ENCODE measurements around the gene FRAS1.
A peak's percentile ranks its signal among the peaks of the same experiment; 100 is the strongest.
"Not testable (repeated sequence)": the region's sequence is repeated elsewhere in the genome, so short reads cannot be mapped to it uniquely, and the experiment has no call there.

FRAS1 gene

DNA sequence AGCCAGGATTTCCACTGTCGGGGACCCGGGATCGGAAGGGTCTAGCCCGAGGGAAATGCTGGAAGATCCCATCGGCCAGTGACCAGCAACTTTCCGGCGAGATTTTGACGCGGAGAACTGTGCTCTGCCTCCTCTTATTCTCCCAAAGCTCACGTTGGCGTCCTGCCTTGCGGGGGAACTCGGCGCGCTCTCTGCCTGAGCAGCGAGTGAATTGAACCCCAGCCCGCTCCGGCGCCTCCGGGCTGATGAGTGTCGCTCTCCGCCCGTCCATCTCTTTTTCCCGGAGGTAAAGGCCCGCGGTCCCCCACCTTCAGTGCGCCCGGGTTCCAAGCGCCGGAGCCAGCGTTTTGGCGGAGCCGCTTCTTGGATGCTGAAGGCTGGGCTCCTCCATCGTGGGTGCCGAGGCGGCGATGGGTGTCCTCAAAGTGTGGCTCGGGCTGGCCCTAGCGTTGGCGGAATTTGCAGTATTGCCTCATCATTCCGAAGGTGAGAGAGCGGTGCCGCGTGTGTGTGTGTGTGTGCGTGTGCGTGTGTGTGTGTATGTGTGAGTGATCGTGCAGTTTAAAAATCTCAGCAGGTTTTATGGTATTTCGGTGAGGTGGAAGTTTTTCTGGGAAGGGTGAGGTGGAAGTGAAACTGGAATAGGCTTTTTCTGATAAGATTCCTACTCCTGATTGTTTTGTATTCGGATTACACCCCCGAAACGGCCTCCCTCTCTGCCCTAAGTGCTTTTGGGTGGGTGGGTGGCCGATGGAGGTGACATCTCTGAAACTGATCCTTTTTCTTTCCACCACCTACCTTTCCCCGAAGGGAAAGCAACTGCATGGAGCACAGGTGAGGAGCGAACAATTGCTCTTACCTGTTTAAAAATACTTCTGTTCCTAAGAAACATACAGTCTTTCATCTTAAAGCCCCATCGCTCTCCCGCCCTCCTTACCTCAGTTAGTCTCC is 752 bp downstream of the FRAS1 start:
- DNase-seq (ENCODE audit: low spot score): no peak

DNA sequence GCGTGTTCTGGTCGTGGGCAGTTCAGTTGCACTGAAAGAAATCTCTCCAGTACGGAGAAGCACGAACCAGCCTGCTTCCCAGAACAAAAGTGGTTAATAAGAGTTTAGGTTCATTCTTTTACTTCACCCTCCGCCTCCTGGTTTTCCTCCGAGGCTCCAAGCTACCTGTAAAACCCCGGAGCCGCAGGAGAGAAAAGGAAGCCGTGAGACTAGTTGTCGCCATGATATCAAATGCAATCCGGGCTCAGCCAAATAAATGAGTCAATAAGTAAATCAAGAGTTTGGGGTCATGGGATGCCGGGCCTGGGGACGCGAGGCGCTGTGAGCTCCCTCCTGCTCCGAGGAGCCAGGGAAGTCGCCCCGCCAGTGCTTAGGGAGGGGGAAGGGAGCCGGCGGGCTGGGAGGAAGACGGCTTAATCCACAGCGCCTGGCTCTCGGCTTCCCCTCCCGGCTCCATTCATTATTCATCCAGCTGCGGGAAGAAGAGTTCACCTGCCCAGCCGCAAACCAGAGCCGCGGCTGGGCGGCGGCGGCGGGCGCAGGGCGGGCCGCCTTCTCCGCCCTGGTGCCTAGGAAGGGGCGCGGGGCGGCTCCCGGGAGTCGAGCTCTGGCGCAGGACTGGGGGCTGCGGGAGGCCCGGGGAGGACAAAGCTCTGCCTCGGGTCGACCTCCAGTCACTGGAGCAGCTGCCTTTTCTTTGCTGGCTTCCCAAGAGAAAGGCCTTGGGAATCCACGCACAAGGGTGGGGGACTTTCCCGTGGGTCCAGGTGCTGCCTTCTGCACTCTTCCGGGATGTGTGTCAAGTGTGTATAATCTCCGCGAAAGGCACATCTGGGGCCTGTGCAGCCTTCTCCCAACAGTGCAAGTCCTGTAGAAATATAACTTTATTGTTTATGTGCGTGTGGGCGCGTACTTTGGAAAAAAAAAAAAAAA is 1.7 kb downstream of the FRAS1 start:
- DNase-seq (ENCODE audit: low spot score): no peak

DNA sequence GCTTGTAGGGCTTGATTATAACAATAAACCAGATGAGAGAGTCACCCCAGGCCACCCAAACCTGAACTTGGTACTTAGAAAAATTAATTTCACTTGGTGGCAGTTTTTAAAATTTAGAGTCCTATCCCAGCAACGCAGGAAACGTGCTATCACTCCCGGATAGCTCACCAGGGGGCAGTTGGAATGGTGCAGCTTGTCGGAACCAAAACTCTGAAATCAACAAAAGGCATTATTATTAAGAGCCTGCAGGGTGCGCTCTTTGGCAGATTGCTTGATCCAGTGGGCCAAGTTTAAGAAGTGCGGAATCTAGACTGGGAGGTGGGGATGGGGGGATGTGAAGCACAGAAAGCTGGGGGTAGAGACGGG is 2.4 kb downstream of the FRAS1 start:
- peak; percentile 25 for DNase-seq (ENCODE audit: low spot score)

DNA sequence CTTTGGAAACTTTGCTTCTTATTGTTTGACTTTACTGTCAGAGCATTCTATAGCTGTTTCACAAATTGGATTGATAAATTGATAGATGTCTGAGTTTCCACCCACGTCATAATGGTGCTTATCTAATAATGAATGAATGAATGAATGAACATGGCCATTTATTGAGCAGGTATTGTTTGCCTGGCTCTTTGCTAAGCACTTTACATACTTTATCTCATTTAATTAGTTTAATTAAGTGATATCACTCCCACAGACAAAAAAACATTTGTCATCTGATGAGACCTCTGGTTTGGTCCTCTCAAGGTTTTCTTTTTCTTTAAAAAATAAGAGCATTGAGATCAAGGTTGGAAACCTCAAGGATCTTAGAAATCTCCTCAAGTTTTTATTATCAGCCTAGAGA is 2.8 kb downstream of the FRAS1 start:
- no peak for DNase-seq (ENCODE audit: low spot score)

DNA sequence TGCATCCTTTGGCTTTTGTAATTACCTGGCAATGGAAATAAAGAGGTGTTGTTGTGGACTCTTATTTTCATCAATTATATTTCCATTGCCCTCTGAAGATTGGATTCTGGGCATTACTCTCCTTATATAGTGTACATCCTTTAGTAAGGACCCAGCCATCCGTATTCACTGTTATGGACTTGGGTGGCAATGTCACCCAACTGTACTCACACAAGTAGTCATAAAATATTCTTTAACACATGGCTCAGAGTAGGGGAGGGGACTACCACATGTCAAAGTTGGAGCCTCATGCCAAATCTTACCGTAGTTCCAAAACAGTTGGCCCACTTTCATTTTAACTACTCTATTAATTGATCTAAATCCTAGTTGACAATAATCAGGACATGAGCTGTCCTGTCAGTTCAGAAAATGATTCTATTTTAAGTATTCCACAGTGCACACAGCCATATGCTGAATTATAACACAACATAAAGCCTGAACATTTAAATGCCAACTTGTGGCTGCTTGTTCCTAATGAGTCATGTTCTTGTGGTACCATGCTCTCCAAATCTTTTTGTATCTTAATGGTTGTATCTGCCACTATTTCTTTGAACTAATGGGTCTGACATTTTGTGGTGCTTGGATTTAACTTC is 4.9 kb downstream of the FRAS1 start:
- no peak for DNase-seq (ENCODE audit: low spot score)

DNA sequence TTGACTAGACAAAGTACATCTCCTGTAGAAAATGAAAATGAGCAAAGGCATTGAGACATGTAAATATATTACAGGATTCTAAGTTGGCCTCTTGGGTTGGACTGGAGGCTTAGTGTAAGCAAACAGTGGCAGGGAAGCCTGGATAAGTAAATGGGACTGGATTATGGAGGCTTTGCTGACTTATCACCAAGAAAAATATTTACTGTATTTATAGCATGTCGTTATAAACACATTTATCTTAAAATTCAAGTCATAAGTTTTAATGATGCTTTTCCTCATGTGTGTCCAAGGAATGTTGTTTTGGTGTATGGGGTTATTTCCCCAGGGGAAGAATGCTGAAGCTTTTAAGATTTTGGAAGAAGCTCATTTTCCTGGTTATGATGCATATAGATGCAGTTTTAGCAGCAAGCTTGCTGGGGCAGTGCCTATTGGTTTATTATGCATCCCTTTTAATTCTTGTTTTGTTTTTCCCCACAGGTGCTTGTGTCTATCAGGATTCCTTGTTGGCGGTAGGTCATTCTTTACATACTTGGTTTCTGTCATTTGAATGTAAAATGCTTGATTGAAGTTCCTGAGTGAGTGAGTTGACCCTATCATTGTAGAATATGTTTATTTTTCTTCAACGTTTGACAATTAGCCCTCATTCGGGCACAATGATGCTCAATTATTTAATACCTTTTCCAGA is 8.5 kb downstream of the FRAS1 start:
- no peak for DNase-seq (ENCODE audit: low spot score)

DNA sequence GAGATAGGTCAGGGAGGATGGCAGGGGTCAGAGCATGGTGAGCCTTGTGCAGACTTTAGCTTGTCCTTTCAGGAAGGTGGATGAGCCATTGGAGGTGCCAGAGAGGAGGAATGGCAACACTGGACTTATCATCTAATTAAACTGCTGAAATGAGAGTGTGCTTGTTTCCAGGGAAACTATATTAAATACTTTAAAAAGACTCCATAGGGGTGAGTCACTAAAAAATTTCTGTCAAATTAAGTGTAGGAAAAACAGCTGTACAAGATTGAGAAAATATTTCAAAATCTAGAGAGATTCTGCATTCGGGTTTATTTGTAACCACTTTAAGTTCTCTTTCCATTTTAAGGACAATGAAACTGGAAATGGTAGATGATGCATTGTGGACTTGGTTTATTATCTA is 11.4 kb downstream of the FRAS1 start:
- DNase-seq (ENCODE audit: low spot score): no peak

DNA sequence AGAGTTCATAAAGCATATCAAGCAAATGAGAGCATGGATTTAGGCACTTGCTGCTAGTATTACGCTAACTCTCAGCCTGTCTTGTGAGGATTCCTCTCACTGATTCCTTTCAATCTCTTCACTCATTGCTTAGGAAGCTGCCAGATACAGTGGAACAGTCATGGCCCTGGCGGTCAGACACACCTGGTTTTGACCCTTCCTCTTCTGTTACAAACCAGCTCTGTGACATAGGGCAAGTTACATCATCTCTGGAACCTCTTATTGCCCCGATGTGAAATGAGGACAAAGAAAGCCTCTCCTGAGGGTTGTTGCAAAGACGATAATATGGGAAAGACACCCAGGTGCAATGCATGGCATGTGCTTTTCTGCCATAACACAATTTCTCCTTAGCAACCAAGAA is 12.2 kb downstream of the FRAS1 start:
- no peak for DNase-seq (ENCODE audit: low spot score)

DNA sequence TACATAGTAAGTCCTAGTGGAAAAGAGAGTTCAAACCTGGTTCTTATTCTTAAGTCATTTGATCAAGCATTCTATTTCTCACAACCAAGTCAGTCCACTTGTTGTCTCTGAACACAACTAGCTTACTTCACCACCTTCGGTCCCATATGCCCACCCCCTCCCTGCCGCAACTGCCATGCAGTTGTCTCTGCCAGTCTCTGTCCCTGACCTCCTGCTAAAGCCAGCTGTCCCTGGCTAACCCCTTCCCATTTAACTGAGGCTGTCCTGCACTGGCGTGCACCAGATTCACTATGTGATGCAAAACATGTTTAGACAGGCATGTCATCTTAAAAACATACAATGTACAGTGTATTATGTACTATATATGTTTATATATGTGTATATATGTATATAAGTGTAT is 12.7 kb downstream of the FRAS1 start:
- DNase-seq (ENCODE audit: low spot score): no peak

DNA sequence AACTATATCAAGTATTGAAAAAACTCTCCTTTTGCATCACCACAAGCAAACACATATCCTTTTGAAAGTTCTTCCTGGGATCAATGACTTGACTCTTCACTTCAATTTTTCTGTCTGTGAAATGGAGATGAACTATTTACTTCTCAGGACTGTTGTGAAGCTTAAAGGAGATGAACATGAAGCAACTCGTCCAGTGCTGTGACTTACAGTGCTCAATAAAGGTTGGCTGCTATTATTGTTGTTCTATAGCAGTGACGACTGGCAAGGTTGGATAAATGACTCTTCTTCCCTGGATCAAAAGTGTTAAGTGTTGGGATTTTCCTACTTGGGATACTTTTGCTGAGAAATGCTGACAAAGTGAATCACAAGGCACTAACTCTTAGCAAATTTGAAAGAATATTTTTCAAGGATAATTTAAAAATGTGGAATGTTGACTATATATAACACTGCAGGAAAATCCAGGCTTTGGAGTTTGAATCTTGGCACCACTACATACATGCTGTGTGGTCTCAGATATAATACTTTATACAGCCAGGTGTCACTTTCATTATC is 13.7 kb downstream of the FRAS1 start:
- DNase-seq (ENCODE audit: low spot score): no peak

DNA sequence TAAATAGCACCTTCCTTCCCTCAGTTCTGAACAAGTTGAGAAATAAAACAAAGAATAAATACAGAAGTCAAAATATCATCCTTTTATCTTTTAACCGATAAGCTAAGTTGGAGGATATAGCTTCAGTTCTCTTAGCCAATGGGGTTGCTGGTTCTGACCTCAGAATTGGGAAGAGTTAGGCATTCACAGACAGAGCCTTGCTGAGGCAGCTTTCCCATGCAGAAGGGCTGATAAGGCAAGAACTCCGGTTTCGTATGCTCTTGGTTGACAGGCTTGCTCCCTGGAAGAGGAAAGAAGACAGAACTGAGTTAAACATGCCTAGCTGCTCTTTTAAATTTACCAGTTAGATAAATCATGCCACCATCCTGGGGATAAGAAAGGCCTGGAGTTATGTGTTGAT is 17.6 kb downstream of the FRAS1 start:
- DNase-seq (ENCODE audit: low spot score): no peak

DNA sequence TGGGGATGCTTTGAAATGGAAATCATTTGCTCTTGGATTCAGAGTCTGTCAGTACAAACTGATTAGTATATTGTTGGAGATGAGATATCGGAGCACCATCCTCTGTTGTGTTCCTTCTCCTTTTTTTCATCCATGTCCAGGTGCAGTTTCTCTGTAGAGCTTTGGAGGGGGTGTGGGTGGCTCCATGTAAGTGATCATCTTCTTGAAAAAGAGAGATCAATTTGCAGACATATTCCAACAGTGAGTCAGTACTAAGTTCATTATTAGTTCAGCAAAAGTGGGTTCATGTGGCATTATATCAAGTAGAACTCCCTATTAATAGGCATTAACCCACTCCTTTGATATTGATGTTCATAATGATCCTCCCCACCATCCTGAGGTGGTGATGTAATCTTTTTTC is 18.9 kb downstream of the FRAS1 start:
- no peak for DNase-seq (ENCODE audit: low spot score)

DNA sequence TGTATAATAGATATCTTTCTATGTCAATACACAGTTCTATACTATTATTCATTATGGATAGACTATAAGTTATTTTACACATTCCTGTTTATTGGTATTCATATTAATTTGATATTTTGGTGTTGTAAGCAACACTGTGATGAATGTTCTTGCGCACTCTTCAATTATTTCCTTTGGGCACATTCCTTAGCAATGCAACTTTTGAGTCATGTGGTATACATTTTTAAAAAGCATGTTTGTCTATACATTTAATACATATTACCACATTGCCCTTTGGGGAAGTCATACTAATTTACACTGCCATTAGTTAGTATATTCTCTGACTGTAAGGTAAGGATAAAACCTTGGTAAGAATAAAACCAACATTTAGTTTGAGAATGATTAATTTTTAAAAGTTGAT is 21.0 kb downstream of the FRAS1 start:
- no peak for DNase-seq (ENCODE audit: low spot score)

DNA sequence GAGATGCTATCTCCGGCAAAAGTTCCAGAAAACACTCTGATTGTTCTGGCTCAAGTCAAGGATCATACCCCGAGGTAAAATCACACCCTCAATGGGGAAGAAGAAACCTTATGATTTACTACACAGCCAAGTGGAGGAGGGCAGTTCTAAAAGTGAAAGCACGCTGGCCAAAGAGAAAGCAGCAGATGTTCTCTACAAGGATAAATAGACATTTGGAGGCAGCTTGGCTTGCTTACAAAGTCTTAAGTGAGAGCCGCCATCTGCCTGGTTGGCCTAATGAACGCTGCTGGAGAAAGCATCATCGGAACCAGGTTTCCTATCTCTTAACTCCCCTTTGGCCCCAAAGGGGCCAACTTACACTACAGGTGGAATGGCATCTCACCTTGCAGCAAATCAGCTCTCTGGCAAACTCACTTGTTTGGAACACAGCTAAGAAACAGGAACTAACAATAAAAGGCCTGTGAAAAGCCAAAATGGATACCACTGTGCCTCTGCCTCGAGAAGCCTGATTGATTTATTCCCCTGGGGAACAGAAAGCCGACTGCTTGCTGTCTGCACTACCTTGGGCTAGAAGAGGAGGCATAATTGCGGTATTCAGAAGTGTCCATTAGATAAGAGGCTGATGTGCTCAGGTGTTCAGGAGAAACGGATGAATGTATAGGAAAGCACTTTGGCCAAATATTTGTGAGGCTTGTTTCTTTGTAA is 22.8 kb downstream of the FRAS1 start:
- DNase-seq (ENCODE audit: low spot score): no peak

DNA sequence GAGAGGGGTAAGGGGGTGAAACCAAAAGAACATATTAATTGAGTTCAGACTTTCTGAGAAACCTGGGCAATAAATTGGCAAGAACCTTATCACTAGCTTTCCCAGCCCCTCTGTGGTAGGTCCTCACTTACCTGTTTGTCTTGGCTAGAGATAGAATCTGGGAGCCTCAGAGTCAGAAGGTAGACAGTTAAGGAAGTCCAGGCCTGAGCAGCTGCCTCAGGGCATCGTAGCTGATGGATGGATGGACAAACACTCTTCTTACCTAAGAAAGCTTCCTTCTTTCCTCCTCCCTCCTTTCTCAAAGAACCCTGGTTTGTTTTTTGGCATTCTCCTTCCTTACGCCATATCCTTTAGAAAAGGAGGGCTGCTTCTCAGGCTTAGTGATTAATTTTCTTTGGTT is 24.4 kb downstream of the FRAS1 start:
- DNase-seq (ENCODE audit: low spot score): no peak

DNA sequence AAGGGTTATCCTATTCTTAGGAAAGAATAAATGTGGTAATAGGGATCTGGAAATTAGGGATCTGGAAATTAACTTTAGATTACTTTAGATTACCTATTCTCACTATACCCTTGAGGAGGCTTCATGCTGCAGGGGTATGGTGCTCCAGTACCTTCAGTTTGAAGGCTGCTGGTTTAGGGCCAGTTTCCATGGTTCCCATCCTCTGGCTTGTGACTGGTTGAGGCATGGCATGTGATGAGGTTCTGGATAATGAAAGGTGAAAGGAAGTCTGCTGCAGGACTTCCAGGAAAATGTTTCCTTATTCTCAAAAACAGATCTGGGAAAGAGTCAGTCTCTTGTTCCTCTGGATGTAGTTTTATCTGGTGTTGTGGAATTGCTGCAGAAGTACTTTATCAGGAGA is 25.9 kb downstream of the FRAS1 start:
- DNase-seq (ENCODE audit: low spot score): no peak

DNA sequence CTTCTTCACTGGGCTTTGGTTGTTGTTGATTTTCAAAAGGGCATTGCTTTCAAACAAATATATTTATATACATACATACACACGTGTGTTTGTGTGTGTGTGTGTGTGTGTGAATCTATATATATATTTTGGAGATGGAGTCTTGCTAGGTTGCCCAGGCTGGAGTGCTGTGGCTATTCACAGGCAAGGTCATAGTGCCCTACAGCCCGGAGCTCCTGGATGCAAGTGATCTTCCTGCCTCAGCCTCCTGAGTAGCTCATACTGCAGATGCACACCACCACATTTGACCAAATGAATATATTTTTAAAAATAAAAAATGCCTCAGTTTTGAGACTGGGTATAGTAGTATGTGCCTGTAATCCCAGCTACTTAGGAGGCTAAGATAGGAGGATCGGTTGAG is 34.4 kb downstream of the FRAS1 start:
- DNase-seq (ENCODE audit: low spot score): no peak

DNA sequence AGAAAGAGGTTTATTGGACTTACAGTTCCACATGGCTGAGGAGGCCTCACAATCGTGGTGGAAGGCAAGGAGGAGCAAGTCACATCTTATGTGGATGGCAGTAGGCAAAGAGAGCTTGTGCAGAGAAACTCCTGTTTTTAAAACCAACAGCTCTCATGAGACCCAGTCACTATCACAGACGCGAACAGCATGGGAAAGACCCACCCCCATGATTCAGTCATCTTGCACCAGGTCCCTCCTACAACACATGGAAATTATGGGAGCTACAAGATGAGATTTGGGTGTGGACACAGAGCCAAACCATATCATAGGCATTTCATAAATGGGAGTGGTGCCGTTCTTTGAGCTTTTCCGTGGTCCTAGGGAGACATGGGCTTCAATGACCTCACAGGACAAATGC is 35.2 kb downstream of the FRAS1 start:
- DNase-seq (ENCODE audit: low spot score): not testable (repeated sequence)

DNA sequence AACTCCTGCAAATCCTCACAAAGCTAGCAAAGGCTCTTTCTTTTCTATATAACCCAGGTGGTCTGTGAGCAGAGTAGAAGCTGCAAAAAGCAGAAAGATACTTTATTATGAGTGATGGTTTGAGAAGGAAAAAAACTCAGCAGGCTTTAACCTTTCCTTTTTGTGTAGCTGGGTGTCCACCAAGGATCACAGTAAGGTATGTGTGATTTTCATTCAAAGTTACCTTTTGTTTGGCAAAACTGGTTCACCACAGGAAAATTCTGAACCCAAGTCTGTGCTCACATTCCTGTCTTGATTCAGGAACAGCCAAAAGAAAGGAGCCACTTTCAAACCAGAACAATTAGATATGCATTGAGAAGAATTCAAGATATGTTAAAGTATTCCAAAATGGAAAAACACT is 35.7 kb downstream of the FRAS1 start:
- no peak for DNase-seq (ENCODE audit: low spot score)

DNA sequence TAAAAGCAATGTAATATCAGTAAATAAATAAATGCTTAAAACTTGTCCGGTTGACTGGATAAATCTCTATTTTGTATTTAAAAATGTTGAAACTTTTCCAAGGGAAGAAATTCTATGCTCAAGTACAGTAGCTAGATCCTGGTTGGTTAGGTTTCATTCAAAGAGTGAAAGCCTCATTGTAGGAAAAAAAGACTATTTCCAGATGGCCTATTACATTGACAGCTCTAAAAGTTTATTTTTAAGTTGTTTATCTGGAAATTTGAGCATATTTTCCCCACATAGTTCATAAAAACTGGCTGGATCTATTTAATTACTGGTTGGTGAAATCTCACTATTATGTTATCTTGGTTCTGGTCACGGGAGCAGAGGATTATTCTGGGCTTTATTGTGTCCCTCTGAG is 38.0 kb downstream of the FRAS1 start:
- no peak for DNase-seq (ENCODE audit: low spot score)

DNA sequence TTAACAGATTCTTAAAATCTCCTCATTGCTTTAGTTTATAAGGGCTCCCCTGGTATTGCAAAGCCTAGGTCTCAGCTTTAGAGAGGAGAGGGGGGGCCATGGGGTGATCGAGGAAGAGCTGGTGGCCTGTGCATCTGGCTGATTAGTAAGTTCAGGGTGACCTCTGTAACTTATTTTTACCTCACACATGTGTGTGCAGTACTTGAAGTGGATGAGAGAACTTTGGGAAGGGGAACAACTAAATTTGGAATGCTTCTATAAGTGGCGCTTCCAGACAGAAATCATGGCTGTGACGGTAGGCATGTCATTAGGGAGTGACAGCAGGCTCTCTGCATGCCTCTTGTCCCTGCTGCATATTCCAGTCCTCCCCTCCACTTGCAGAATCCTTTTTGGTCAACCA is 41.9 kb downstream of the FRAS1 start:
- no peak for DNase-seq (ENCODE audit: low spot score)

All from activated CD4-positive, alpha-beta T cell treated with anti-CD3 and anti-CD28 coated beads, Interleukin-2, Interleukin-4, amounts not matched to agents 100 ng/mL and 50 ng/mL, durations not matched to agents 16 hours and 8 hours (primary cell).